Measurements from ENCODE around the gene AP1S3. TPM values are rescaled to one million over a fixed set of nuclear protein-coding genes. Genes with fewer than 3 reads are reported as not detected.
"Not testable (repeated sequence)": the region's sequence is repeated elsewhere in the genome, so short reads cannot be mapped to it uniquely, and the experiment has no call there.

Gene AP1S3
- total RNA-seq, 1 experiment from 2014 or later = 20.7 TPM

GRCh38 chr2:223768179-223768578 lies 69.2 kb downstream of the AP1S3 start:
- DNase-seq (ENCODE audit: low spot score) = no peak
- in situ Hi-C loops (cut with HindIII; ENCODE audit: low sequenced_read_pairs) = no loop called here

GRCh38 chr2:223767341-223767740 lies 70.0 kb downstream of the AP1S3 start:
- DNase-seq (ENCODE audit: low spot score) = no peak
- in situ Hi-C loops (cut with HindIII; ENCODE audit: low sequenced_read_pairs) = no loop called here

GRCh38 chr2:223765221-223765785 lies 72.1 kb downstream of the AP1S3 start:
- DNase-seq (ENCODE audit: low spot score) = no peak
- in situ Hi-C loops (cut with HindIII; ENCODE audit: low sequenced_read_pairs) = no loop called here

GRCh38 chr2:223764796-223765195 lies 72.6 kb downstream of the AP1S3 start:
- no peak for DNase-seq (ENCODE audit: low spot score)
- in situ Hi-C loops (cut with HindIII; ENCODE audit: low sequenced_read_pairs) = no loop called here

GRCh38 chr2:223762853-223763252 lies 74.5 kb downstream of the AP1S3 start:
- no peak for DNase-seq (ENCODE audit: low spot score)
- in situ Hi-C loops (cut with HindIII; ENCODE audit: low sequenced_read_pairs) = no loop called here

- in situ Hi-C loops (cut with HindIII; ENCODE audit: low sequenced_read_pairs); DNase-seq (ENCODE audit: low spot score): not testable (repeated sequence)
Observed at GRCh38 chr2:223761746-223762145, 75.6 kb downstream of the AP1S3 start.

- in situ Hi-C loops (cut with HindIII; ENCODE audit: low sequenced_read_pairs) = no loop called here
- no peak for DNase-seq (ENCODE audit: low spot score)
Observed at GRCh38 chr2:223760838-223761502, 76.4 kb downstream of the AP1S3 start.

- in situ Hi-C loops (cut with HindIII; ENCODE audit: low sequenced_read_pairs) = no loop called here
- DNase-seq (ENCODE audit: low spot score) = no peak
Observed at GRCh38 chr2:223759569-223760430, 77.6 kb downstream of the AP1S3 start.

GRCh38 chr2:223758131-223758840 lies 79.1 kb downstream of the AP1S3 start:
- in situ Hi-C loops (cut with HindIII; ENCODE audit: low sequenced_read_pairs) = no loop called here
- no peak for DNase-seq (ENCODE audit: low spot score)

- no peak for DNase-seq (ENCODE audit: low spot score)
- in situ Hi-C loops (cut with HindIII; ENCODE audit: low sequenced_read_pairs) = no loop called here
Observed at GRCh38 chr2:223753940-223754339, 83.4 kb downstream of the AP1S3 start.

- in situ Hi-C loops (cut with HindIII; ENCODE audit: low sequenced_read_pairs) = no loop called here
- no peak for DNase-seq (ENCODE audit: low spot score)
Observed at GRCh38 chr2:223751012-223751411, 86.4 kb downstream of the AP1S3 start.

GRCh38 chr2:223747392-223748042 lies 89.9 kb downstream of the AP1S3 start:
- no peak for DNase-seq (ENCODE audit: low spot score)
- in situ Hi-C loops (cut with HindIII; ENCODE audit: low sequenced_read_pairs) = no loop called here

GRCh38 chr2:223746611-223747010 lies 90.8 kb downstream of the AP1S3 start:
- in situ Hi-C loops (cut with HindIII; ENCODE audit: low sequenced_read_pairs) = no loop called here
- no peak for DNase-seq (ENCODE audit: low spot score)

GRCh38 chr2:223744580-223744979 lies 92.8 kb downstream of the AP1S3 start:
- DNase-seq (ENCODE audit: low spot score) = no peak
- in situ Hi-C loops (cut with HindIII; ENCODE audit: low sequenced_read_pairs) = no loop called here

- DNase-seq (ENCODE audit: low spot score) = peak; percentile 20
- in situ Hi-C loops (cut with HindIII; ENCODE audit: low sequenced_read_pairs) = no loop called here
Observed at GRCh38 chr2:223740679-223741078, 96.7 kb downstream of the AP1S3 start.

- DNase-seq (ENCODE audit: low spot score) = no peak
- in situ Hi-C loops (cut with HindIII; ENCODE audit: low sequenced_read_pairs) = no loop called here
Observed at GRCh38 chr2:223737207-223737606, 100.2 kb downstream of the AP1S3 start.

- in situ Hi-C loops (cut with HindIII; ENCODE audit: low sequenced_read_pairs) = no loop called here
- no peak for DNase-seq (ENCODE audit: low spot score)
Observed at GRCh38 chr2:223736488-223736887, 100.9 kb downstream of the AP1S3 start.

GRCh38 chr2:223735659-223736244 lies 101.6 kb downstream of the AP1S3 start:
- DNase-seq (ENCODE audit: low spot score) = no peak
- in situ Hi-C loops (cut with HindIII; ENCODE audit: low sequenced_read_pairs) = no loop called here
